HL-60 (cell line): ENCODE measurements around the gene PEX13.

Experiments
- DNase-seq, 2 experiments: peaks; one replicate each; pipeline ENCODE4 v3.0.0-alpha.2; 2010 to 2020; ENCODE audit warnings: low read depth in 1 of 2, low spot score in 1 of 2
- H3K27ac ChIP-seq: fragments of 250-450 bp; sonication (Bioruptor Pico); replicated peaks from 2 replicates; pipeline ENCODE4 v1.5.1; 2020; ENCODE audit warnings: mild to moderate bottlenecking, moderate library complexity
- H3K27me3 ChIP-seq: fragments of 250-450 bp; sonication (Bioruptor Pico); 2 replicates; pipeline ENCODE4 v1.5.1; 2021; ENCODE audit warnings: mild to moderate bottlenecking, moderate library complexity; ENCODE audit not compliant: insufficient read depth, poor library complexity, severe bottlenecking
- H3K4me3 ChIP-seq: replicated peaks from 2 replicates; pipeline ENCODE4 v1.5.1; 2011; ENCODE audit warnings: mild to moderate bottlenecking, control low read depth, low read length; ENCODE audit not compliant: insufficient read depth
- GABPA ChIP-seq: IDR thresholded peaks from 2 replicates; pipeline ENCODE4 v1.6.1; 2012; ENCODE audit warnings: low read depth
- POLR2AphosphoS5 ChIP-seq: IDR thresholded peaks from 2 replicates; pipeline ENCODE4 v1.6.1; 2012; ENCODE audit warnings: low read depth
- SPI1 ChIP-seq: IDR thresholded peaks from 2 replicates; pipeline ENCODE4 v1.6.1; 2012; ENCODE audit warnings: low read depth, mild to moderate bottlenecking, borderline replicate concordance
- TF ChIP-seq, protein P1 (sequence below): IDR thresholded peaks from 2 replicates; pipeline ENCODE4 v1.6.1; 2012; ENCODE audit warnings: low read depth; ENCODE audit not compliant: insufficient replicate concordance
- TF ChIP-seq, protein P2 (sequence below): IDR thresholded peaks from one replicate; pipeline ENCODE4 v1.5.1; 2011; ENCODE audit warnings: low read length, control low read depth, inconsistent platforms; ENCODE audit not compliant: insufficient read depth

The PEX13 gene

DNA sequence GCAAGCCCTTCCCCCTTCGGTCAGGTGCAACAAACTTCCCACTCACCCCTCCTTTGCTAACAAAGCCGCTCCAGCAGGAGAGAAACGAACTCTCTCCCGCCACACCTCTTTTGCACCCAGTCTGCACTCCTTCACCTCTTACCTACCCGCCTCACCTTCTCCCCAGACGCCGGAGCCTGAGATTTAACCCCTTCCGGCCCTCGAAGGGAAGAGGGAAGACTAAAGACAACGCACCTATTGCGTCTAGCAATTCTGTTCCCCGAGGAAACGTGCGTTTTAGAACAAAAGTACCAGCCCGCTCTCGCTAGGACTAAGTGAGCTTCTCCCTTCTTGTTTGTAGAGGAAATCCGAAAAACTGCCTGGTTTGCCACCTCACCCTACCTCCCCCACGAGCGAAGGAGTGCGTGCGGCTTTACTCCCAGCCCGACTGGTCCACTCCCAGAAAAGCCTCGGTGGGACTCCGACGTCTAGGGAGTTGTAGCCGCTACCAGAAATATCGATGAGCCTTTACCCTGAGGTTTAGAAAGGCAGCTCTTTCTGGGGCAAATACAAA is 441 bp upstream of the PEX13 start:
- H3K27me3 ChIP-seq: no peaks in the 10 kb centered on the region
- peak overlapping the region; percentile 94 for H3K27ac ChIP-seq
- peak overlapping the region; percentile 79 for H3K4me3 ChIP-seq
- TF ChIP-seq, protein P1, sequence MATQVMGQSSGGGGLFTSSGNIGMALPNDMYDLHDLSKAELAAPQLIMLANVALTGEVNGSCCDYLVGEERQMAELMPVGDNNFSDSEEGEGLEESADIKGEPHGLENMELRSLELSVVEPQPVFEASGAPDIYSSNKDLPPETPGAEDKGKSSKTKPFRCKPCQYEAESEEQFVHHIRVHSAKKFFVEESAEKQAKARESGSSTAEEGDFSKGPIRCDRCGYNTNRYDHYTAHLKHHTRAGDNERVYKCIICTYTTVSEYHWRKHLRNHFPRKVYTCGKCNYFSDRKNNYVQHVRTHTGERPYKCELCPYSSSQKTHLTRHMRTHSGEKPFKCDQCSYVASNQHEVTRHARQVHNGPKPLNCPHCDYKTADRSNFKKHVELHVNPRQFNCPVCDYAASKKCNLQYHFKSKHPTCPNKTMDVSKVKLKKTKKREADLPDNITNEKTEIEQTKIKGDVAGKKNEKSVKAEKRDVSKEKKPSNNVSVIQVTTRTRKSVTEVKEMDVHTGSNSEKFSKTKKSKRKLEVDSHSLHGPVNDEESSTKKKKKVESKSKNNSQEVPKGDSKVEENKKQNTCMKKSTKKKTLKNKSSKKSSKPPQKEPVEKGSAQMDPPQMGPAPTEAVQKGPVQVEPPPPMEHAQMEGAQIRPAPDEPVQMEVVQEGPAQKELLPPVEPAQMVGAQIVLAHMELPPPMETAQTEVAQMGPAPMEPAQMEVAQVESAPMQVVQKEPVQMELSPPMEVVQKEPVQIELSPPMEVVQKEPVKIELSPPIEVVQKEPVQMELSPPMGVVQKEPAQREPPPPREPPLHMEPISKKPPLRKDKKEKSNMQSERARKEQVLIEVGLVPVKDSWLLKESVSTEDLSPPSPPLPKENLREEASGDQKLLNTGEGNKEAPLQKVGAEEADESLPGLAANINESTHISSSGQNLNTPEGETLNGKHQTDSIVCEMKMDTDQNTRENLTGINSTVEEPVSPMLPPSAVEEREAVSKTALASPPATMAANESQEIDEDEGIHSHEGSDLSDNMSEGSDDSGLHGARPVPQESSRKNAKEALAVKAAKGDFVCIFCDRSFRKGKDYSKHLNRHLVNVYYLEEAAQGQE: peak; percentile 67
- TF ChIP-seq SPI1 (peak; percentile 26; the same call in 1 of the 2 replicates), POLR2AphosphoS5 (no peak), GABPA (peak; percentile 96)
- peak; percentile 63 to 82 for DNase-seq

DNA sequence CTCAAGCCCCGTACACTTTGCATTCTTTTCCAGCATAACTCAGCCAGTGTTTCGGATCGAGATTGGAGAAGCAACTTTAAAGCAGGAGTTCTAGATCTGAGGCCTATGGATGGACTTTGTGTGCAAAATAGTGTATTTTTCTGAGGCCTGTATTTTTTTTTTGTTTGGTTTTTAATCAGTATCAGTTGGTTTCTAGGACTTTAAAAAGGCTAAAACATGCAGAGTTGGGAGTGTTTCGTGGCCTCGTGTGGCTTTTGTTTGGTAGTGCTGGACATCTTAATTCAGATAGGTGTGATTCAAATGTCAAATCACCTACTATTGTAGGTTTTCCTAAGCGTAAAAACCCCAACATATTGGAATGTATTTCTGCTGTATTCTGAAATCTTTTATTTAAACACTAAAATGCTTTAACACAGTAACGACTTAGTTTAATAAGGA is 817 bp downstream of the PEX13 start:
- H3K27me3 ChIP-seq: no peaks in the 10 kb centered on the region
- no peak for DNase-seq
- peak overlapping the region; percentile 79 for H3K4me3 ChIP-seq
- peak overlapping the region; percentile 94 for H3K27ac ChIP-seq
- TF ChIP-seq POLR2AphosphoS5: no peak
- no peak for TF ChIP-seq SPI1
- TF ChIP-seq, protein P2, sequence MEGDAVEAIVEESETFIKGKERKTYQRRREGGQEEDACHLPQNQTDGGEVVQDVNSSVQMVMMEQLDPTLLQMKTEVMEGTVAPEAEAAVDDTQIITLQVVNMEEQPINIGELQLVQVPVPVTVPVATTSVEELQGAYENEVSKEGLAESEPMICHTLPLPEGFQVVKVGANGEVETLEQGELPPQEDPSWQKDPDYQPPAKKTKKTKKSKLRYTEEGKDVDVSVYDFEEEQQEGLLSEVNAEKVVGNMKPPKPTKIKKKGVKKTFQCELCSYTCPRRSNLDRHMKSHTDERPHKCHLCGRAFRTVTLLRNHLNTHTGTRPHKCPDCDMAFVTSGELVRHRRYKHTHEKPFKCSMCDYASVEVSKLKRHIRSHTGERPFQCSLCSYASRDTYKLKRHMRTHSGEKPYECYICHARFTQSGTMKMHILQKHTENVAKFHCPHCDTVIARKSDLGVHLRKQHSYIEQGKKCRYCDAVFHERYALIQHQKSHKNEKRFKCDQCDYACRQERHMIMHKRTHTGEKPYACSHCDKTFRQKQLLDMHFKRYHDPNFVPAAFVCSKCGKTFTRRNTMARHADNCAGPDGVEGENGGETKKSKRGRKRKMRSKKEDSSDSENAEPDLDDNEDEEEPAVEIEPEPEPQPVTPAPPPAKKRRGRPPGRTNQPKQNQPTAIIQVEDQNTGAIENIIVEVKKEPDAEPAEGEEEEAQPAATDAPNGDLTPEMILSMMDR: no peak
- TF ChIP-seq, protein P1: no peak
- no peak for TF ChIP-seq GABPA

DNA sequence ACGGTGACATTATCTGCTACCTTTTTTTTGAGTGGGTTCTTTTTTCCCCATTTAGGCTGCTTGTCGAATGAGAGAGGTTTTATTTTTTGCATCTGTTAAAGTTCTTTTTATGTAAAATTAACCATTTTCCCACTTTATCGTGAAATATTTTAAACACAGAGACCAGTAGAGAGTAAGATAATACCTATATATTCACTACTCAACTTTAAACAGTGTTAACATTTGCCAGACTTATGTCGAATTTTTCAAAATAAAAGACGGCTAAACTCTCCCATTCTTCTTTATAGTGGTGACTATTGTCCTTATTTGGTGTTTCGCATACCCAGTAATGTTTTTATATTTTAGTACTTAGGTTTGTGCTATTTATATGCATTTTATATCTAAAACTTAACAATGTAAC is 1.3 kb downstream of the PEX13 start:
- H3K27ac ChIP-seq: peak overlapping the region; percentile 94
- no peak for DNase-seq
- H3K4me3 ChIP-seq: peak overlapping the region; percentile 79
- no peaks in the 10 kb centered on the region for H3K27me3 ChIP-seq
- TF ChIP-seq POLR2AphosphoS5 (no peak), GABPA (no peak), SPI1 (no peak)

DNA sequence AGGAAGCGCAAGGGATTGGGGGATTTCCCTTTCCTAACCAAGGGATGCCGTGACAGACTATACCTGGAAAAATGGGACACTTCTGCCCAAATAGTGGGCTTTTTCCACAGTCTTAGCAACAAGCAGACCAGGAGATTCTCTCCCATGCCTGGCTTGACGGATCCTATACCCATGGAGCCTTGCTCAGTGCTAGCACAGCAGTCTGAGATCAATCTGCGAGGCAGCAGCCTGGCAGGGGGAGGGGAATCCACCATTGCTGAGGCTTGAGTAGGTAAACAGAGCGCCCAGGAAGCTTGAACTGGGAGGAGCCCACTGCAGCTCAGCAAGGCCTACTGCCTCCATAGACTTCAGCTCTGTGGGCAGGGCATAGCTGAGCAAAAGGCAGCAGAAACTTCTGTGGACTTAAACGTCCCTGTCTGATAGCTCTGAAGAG is 3.7 kb downstream of the PEX13 start:
- Histone ChIP-seq H3K27me3 (no peaks in the 10 kb centered on the region), H3K4me3 (no peak overlapping the region), H3K27ac (no peak overlapping the region)
- TF ChIP-seq POLR2AphosphoS5 (no peak), GABPA (no peak), SPI1 (no peak)
- TF ChIP-seq, protein P1: no peak
- TF ChIP-seq, protein P2: no peak
- no peak for DNase-seq
